CD4-positive, alpha-beta T cell treated with Interleukin-4 for 4 hours (primary cell): ENCODE data around the gene CABLES2.
"Not testable (repeated sequence)": the region's sequence is repeated elsewhere in the genome, so short reads cannot be mapped to it uniquely, and the experiment has no call there.

ENCODE experiments used
- DNase-seq: peaks from one replicate; pipeline ENCODE4 v3.0.0-alpha.2; 2020

Gene CABLES2

GRCh38 chr20:62388839-62389600 lies 18.1 kb downstream of the CABLES2 start:
- DNase-seq: no peak

GRCh38 chr20:62387933-62388635 lies 19.0 kb downstream of the CABLES2 start:
- no peak for DNase-seq

DNA sequence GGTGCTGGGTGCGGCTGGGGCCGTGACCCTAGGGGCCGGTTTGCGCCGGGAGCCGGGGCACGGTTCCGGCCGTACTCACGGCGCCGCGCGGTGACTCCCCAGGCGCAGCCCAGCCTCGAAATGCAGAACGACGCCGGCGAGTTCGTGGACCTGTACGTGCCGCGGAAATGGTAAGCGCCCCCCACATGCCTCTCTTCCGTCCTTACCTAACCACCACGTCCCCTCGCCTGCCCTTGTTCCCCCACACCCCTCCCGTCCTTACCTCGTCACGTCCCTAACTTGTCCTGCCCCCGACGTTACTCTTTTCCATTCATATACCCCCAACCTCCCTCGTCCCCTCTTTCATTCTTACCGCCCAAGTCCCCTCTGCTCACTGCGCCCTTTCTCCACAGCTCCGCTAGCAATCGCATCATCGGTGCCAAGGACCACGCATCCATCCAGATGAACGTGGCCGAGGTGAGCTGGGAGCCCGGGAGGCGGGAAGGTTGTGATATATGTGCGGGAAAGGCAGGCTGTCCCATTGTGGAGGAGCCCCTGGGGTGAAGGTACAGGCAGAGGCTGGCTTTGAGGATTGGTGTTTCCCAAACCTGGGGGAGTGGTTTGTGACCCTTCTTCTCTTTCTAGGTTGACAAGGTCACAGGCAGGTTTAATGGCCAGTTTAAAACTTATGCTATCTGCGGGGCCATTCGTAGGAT lies 19.7 kb downstream of the CABLES2 start:
- DNase-seq: no peak

GRCh38 chr20:62386383-62387218 lies 20.5 kb downstream of the CABLES2 start, which contains the start of gene RPS21:
Gene RPS21 (plus strand): TSS chr20:62387103. CDS start chr20:62387339, 236 bp downstream.
- DNase-seq: peak; percentile 91

DNA sequence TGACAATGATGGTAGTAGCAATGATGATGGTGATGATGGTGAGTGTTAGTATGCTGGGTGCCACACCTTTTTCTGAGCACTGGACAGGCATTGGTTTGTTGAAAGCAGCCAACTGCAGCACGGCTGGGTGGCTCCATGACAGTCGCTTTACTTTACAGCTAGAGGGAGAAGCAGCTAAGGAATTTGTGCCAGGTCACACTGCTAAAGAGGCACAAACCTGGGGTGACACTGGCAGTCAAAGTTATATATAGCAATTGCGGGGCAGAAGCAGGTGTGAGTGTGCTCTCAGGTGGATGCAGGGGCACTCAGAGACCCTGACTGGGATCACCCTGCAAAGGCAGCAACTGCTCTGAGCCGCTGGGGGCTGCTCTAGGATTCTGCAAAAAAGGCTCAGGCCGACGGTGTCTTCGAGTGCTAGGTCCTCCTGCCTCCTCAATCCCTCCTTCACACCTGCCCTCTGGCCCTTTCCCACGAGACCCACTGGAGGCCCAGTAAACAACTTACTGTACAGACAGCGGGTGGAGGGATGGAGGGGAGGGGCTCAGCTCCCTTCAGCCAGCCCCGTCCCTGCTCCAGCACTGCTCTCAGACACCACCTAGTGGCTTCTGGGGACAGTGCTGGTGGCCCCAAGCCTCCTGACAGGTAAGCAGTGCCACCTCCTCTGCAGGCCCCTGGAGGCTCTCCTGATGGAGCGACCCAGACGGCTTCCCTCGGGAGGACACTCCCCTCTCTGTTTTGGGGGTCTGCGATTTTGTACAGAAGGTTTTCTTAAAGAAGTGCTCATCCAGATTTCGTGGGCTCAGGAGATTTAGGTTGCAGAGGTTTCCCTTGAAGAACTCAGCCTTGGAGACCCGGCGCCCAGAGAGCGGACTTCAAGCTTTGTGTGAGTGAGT lies 24.5 kb downstream of the CABLES2 start:
- DNase-seq: peak; percentile 73

DNA sequence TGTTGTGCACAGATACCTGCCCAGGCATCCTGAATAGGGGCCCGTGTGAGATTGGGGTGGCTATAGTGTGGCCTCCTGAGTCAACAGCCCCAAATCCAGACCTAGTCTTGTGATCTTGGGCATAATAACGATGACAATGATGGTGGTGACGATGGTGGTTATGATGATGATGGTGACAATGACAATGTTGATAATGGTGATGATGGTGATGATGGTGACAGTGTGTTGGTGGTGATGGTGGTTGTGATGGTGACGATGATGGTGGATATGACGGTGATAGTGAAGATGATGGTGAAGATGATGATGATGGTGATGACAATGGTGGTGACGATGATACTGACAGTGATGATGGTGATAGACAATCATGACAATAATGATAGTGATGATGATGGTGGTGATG lies 25.2 kb downstream of the CABLES2 start:
- no peak for DNase-seq

GRCh38 chr20:62381202-62381797 lies 25.8 kb downstream of the CABLES2 start:
- no peak for DNase-seq

DNA sequence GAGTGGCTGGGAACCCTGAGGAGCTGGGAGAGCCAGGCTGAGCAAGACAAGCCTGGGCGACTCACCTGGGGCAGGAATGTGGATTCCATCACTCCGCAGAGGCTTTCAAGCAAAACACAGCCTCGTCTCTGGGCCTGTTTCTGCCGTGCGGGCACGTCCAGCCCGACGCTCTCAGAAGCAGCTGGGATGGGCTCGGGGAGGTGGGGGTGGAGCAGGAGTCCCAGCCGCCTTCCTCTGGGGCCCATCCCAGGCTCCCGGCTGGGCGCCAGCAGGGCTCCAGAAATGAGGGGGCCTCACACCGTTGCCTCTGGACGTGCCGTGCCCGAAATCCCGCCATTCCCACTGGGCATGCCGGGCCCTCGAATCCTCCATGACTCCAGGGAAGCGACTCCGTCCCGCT lies 28.9 kb downstream of the CABLES2 start:
- no peak for DNase-seq

DNA sequence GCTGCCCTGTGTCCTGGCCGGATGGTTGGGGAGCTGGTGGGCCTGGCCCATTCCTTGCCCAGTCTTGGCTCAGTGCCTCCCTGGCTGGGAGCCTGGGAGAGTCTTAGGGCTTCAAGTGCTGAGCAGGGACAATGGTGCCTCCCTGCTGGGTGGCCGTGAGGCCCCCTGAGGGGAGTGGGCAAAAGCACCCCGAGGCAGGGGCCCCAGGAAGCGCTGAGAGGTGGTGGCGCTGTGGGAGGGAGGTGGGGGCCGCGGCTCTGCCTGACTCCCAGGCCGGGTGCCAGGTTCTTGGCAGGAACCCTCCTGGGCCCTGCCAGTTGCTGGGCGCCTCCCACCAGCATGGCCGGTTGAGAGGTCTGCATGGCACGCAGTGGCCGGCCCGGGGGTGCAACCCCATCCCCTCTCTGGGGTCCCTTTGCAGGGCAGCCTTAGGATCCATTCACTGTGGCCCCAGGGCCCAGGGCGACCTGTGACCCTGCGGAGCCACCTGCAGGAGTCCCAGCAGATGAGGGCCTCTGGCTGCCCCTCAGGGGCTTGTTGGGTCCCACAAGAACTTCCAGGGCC lies 29.4 kb downstream of the CABLES2 start:
- DNase-seq: no peak

DNA sequence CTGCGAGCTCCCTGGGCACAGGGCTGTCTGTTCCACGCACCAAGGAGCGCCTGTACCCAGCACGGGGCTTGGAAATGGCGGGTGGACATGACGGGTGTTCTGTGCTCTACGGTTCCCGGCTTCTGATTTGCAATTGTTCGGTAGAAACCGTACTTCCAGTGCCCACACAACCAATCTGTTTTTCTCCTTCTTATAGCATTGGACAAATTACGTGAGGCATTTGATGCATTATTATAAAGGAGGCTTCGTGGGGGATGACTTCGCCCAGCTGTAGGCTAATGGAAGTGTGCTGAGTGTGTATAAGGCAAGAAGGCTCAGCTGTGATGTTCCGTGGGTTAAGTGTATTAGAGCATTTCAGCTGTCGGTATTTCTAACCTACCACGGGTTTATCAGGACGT lies 30.0 kb downstream of the CABLES2 start:
- no peak for DNase-seq

- no peak for DNase-seq
Observed at GRCh38 chr20:62376112-62377063, 30.7 kb downstream of the CABLES2 start.

DNA sequence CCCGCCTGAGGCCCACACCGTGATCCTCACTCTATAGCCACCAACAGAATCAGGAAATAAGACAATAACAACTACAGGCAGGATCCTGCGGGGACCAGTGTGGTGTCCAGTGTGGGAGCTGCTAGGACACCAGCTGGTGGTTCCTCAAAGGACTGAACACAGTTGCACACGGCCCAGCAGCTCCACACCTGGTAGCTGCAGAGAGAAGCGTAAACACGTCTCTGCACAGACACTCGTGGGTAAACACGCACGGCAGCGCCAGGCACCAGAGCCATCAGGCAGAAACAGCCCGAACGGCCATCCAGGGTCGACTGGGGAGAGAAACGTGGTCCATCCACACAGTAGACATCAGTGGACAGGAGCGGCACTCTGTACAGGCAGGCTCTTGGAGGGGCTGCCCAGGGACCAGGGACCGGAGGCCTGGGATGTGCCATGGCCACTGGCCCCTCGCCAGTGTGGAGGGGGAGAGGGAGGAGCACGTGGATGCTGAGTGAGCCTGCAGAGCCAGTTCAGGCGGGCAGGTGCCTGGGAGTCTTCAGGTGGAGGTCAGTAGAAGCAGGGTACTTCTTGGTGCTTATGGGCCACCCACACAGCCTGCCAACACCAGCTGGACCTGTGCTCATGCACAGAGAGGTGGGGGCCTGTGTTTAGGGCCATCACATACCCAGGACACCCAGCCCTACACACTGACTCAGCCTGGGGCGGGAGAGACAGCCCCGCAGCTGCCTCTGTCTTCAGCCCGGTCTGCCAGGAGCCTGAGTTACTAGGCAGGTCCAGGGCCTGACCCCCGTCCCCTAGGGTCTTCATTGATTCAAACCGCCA lies 32.5 kb downstream of the CABLES2 start:
- DNase-seq: no peak

DNA sequence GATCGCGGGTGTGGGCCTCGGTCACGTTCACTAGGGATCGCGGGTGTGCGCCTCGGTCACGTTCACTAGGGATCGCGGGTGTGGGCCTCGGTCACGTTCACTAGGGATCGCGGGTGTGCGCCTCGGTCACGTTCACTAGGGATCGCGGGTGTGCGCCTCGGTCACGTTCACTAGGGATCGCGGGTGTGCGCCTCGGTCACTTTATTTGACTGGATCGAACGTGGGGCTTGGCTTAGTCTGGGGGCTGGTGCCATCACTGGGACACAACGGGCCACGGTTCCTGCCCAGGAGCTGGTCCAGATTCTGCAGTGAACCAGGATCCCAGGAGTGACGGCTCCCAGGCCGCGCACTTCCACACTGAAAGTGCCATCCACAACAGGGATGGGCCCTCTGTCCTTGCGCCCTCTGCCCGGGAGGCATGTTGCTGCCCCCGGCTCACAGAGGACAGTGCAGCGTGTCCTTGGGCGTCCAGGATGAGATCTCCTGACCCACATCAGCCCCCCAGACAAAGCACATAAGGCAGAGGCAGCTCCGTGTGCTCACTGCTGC lies 33.4 kb downstream of the CABLES2 start:
- DNase-seq: not testable (repeated sequence)

DNA sequence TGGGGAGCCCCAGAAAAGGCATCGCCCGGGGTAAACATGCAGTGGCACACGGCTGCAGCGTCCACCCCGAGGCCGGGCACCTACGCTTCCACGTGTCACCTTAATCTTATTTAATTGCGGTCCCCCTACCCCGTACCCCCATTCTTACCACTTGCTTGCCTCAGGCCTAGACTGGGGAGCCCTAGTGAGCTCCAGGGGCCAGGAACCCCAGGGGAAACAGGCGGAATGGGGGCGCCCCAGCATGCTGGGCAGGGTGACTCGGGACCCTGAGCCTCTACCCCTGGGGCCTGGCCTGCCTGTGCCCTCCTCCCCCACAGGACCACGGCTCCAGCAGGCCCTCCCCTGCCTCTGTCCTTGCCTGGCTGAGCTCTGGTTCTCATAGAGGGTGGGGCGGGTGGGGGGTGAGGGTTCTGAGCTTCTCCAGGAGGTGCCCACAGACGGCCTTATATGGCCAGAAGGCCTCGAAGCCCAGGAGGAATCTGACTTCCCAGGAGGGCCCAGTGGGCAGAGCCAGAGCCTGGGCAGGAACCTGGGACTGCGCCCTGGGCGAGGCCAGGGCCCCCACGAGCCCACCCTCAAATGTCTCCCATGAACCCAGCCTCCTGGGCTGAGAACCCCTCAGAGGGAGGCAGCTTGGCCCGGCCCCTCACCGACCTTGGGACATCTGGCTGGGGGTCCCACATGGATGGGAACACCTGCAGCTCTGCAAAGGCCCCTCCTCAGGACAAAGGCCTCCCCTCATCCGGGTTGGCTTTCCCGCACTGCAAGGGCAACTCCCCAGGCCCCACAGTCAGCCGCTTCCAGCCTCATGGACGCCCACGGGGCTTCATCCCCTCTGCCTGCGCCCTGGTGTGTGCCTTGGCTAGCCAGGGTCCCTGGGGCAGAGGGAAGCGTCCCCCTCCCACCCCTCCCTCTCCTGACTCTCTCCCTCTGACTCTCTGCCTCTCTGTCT lies 34.8 kb downstream of the CABLES2 start:
- DNase-seq: no peak

GRCh38 chr20:62371588-62372041 lies 35.5 kb downstream of the CABLES2 start:
- DNase-seq: no peak

DNA sequence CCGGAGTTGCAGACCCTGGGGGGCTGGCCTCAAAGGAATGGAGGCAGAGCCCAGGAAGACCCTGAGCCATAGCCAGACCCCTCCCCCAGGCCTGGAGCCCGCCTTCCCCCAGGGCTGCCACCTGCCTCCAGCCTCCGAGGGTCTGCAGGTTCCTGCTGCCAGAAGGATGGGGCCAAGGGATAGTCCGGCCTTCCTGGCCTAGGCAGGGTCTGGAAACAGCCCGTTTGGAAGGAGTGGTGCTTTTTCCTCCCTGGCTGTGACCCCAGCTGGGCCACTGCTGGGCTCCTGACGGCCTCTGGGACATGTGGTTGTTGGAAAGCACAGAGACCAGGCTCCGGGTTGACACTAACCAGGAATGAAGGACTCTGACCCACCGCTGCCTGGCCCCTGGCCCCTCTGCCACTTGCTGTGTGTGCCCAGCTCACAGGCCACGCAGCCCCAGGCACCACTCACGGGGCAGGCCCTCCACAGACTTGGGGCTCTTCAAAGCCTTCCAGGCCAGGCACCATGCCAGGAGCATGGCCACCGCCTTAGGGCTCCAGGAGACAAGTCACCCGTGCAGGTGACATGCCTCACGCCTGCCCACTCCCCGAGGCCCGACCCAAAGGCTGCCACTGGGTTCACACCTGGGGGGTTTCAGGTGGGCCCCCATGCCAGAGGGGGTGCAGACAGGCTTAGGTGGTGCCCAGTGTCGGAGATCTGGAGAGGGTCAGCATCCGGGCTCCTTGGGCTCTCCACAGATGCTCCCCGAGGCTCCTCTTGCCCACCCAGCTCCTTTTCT lies 36.1 kb downstream of the CABLES2 start:
- no peak for DNase-seq
